Measurements from ENCODE around the gene SAMD1.

SAMD1 gene

GRCh38 chr19:14112809-14113385, 22.3 kb upstream of the SAMD1 start:
- no peak for DNase-seq

- DNase-seq: no peak
Observed at GRCh38 chr19:14112051-14112808, 21.7 kb upstream of the SAMD1 start.

- no peak for DNase-seq
Observed at GRCh38 chr19:14111486-14111885, 20.9 kb upstream of the SAMD1 start.

- DNase-seq: no peak
Observed at GRCh38 chr19:14110650-14111049, 20.1 kb upstream of the SAMD1 start.

GRCh38 chr19:14107581-14108461, 17.3 kb upstream of the SAMD1 start:
- no peak for DNase-seq

GRCh38 chr19:14106840-14107239, 16.3 kb upstream of the SAMD1 start:
- DNase-seq: no peak

GRCh38 chr19:14105680-14106079, 15.1 kb upstream of the SAMD1 start:
- no peak for DNase-seq

- no peak for DNase-seq
Observed at GRCh38 chr19:14103310-14103709, 12.8 kb upstream of the SAMD1 start.

GRCh38 chr19:14102756-14103155, 12.2 kb upstream of the SAMD1 start:
- no peak for DNase-seq

GRCh38 chr19:14102102-14102696, 11.6 kb upstream of the SAMD1 start:
- no peak for DNase-seq

- no peak for DNase-seq
Observed at GRCh38 chr19:14101003-14101545, 10.5 kb upstream of the SAMD1 start.

- DNase-seq: no peak
Observed at GRCh38 chr19:14097532-14098151, 7.1 kb upstream of the SAMD1 start.

GRCh38 chr19:14096272-14096992, 5.9 kb upstream of the SAMD1 start:
- DNase-seq: no peak

- no peak for DNase-seq
Observed at GRCh38 chr19:14094854-14095253, 4.3 kb upstream of the SAMD1 start.

- DNase-seq: no peak
Observed at GRCh38 chr19:14093117-14093823, 2.7 kb upstream of the SAMD1 start.

- DNase-seq: no peak
Observed at GRCh38 chr19:14091813-14092462, 1.4 kb upstream of the SAMD1 start.

GRCh38 chr19:14091081-14091812, 696 bp upstream of the SAMD1 start:
- DNase-seq: peak; percentile 41

GRCh38 chr19:14089662-14090508, 666 bp downstream of the SAMD1 start:
- DNase-seq: no peak

GRCh38 chr19:14089412-14089661, 1.2 kb downstream of the SAMD1 start:
- DNase-seq: no peak
